NCI-H82 (cell line): ENCODE data around the gene POLD4.

Source experiments
- DNase-seq: peaks from one replicate; lab custom pipeline; 2025; lab: John Stamatoyannopoulos, UW

Gene POLD4

DNA sequence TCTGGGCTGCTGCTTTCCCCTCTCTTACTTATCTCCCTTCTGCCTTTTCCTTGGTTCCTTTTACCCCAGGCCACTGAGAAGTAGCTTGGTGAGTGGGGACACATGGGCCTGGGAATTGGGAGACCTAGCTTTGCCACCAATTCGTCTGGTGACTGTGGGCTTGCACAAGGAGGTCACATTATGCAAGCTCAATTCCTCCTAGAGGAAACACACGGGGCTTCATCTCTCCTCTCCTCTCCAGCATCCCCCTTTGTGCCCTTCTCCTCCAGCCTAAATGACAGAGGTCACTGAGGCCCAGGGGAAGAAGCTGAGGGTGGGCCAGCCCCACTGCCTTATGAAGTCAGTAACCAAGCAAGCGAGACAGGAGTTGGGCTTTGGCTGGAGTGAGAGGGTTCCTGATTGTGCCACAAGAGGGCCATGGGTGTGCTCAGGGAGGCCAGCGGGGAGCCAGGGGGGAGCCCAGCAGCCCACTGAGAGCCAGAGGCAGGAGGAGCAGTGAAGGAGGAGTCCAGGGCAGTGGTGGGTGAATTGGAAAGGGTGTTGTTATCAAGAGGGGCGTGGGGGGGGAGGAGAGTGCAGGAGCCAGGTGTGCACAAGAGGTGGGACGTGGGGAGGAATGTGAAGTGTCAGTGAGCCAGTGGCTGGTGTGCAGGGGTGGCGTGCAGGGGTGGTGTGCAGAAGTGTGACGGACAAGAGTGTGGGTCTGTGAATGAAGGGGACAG lies 18.0 kb upstream of the POLD4 start:
- DNase-seq: peak; percentile 37

DNA sequence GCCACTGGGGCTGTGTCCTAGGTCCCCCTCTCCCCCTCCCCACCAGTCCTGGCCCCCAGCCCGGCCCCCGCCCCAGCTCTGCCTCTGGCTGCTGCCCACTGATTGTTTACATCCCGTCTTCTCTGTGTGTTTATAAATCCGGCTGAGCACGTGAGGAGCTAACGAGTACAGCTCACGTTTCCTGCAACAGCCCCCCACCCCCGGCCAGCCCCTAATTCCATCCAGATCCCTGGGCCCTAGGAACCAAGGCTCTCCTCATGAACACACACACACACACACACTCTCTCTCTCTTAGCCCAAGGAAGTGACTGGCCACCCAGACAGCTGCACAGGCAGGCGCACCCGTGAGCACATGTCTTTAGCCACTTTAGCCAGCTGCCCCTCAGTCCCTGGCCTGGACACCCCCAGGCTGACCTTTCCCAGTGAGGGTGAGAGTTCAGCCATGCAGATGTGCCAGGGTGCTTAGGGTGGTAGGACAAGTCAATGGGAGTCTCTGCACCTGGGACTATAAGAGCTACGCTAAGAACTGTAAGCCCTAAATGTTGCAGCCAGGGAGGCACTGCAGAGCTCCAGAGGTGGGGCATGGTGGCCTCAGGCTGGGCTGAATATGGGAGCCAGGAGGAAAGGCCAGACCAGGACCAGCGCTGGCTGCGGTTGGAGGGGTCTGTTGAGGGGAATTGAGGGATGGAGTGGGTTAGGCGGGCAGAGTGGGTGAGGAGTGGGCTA lies 17.2 kb upstream of the POLD4 start:
- peak; percentile 27 for DNase-seq

DNA sequence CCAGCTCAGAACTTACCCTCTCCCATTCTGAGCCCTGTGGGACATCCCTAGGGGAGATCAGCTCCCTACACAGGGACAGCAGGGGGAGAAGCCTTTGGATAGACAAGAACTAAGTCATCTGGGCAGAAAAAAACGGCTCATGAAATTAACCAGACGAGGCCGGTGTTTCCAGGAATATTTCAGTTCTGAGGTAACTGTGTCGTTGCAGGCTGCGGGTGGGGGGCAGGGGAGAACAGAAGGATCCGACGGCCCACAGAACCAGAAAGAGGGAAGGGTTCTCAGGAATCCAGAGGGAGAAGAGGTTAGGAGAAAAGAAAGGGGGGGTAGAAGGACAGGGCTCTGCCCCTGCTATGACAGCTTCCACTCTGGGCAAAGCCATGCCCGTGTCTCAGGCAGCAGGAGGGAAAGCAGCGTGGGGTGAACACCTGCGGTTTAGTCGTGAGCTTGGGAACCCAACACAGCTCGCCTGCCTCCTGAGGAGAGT lies 16.5 kb upstream of the POLD4 start:
- no peak for DNase-seq

DNA sequence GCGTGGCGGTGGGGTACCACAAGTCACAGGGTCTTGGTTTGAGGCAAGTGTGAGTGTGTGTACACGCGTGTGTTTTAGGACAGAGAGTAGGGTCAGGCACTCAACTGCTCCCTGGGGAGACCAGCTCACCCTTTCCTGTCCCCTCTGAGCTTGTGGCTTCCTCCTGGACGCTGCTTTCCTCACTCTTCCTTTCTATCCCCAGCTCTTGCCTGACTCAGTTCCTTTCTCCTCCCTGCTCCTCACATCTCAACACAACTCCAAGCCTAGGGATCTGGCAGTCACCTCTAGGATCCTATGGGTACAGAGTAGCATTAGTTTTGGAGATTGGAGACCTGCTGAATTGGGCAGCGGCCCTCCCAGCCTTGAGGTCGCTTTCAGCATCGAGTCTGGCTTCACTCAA lies 15.9 kb upstream of the POLD4 start:
- no peak for DNase-seq

DNA sequence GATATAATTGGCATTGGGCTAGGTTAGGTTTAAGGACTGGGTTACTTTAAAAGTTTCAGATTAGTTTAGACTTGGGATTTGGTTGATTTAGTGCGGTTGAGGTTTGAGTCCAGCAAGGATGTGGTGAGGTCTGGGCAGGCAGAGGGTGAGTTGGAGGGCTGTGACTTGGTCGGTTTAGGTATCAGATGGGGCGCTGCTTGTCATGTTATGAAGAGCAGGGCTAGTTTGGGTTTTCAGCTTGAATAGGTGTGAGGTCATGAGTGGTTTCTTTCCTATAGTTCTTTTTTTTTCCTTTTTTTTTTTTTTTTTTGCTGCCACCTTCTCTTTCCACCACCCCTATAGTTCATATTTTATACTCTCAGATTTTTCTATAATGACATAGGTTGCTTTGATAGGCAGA lies 15.3 kb upstream of the POLD4 start:
- no peak for DNase-seq

DNA sequence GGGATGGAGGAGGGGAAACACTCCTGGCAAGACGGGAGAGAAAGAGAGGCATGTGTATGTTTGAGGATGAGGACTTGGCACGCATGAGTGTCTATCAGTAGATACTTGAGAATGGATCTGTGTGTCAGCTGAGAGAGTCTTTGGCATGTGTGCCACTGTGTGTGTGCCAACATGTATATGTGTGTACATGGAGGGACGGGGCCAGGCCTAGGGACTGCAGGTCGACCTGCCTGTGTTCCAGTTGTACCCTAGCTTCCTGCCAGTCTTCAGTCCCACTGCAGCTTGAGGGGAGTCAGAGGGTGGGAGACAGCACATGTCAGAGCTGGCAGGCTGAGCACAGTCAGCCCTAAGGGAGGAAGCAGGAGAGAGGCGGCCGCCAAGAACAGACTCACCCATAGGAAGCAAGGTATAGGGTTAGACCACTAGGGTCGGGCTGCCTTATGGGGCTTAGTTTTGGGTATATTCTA lies 14.4 kb upstream of the POLD4 start:
- no peak for DNase-seq

DNA sequence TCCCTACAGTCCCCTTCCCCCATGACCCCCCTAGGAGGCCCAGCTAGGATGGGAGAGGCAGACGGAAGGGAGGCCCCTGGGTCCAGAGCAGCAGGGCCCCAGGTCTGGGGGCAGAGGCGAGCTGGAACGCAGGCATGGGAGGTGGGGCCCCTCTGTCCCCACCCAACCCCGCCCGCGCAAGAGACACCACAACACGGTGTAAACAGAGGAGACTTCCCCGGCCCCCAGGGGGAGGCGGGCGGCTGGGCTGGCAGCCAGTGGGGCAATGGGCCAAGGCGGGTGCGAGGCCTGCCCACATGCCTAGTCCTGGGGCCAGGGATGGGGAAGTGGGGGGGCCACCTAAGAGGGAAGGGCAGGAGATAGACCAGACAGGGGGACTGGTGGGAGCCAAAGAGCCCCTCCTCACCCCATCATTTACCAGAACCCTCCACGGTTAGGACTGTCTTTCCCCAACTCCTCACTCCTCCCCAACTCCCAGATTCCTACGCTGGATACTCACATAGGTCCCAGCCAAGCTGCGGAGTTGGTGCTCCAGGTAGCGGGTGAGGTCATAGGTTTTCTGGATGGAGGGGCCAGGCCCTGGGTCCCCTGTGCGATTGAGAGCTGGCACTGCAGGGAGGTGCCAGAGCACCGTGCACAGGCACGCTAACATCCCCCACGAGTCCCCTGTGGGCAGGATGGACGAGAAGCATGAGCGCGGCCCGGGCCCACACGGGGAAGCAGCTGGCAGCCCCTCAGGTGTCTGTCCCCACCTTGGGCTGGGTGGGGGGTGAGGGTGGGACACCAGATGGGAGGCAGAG lies 13.8 kb upstream of the POLD4 start:
- DNase-seq: no peak

DNA sequence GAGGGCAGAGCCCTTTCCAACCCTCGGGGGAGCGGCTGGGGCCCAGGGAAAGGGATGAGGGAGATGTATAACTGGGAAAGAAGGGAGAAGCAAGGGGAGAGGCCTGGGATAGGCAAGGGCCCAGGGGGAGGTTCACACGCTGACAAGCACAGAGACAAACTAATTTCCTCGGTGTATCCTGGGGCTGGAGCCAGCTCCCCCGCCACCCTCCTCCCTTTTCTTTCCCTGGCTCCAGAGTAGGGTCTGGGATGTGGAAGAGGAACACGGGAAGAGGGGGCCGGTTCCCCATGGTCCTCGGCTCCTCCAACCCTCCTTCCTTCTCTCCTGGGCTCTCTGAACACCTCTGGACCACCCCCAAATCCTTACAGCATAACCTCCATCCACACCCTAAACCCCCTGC lies 13.2 kb upstream of the POLD4 start:
- DNase-seq: no peak

DNA sequence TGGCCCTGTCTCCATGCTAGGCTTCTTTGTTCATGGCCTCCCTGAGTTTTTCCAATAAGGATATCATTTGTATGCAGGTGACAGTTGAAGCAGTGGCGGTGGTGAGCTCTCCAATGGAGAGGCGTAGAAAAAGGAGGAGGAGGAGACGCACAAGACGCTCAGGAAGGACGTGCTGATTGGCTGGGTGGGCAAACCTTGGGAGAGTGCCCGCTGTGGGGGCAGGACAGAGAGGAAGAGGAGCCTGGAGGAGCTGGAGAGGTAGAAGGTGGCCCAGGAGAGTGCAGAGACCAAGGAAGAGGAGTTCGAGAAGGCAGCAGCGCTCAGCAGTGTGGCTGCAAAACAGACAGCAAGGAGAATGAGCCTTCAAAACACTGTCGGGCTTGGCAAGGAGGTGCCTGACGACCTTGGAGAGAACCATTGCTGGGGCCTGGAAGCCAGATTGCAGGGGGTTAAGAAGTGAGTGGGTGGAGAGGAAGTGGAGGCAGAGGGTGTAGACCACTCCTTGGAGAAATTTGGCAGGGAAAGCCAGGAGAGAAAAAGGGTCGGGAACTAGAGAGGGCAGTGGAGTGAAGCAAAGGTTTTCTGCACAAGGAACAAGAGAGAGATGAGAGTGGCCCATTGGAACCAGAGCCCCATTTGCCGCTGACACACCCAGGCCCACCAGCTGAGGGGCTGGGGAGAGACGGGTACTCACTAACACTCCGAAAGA lies 12.5 kb upstream of the POLD4 start:
- no peak for DNase-seq

DNA sequence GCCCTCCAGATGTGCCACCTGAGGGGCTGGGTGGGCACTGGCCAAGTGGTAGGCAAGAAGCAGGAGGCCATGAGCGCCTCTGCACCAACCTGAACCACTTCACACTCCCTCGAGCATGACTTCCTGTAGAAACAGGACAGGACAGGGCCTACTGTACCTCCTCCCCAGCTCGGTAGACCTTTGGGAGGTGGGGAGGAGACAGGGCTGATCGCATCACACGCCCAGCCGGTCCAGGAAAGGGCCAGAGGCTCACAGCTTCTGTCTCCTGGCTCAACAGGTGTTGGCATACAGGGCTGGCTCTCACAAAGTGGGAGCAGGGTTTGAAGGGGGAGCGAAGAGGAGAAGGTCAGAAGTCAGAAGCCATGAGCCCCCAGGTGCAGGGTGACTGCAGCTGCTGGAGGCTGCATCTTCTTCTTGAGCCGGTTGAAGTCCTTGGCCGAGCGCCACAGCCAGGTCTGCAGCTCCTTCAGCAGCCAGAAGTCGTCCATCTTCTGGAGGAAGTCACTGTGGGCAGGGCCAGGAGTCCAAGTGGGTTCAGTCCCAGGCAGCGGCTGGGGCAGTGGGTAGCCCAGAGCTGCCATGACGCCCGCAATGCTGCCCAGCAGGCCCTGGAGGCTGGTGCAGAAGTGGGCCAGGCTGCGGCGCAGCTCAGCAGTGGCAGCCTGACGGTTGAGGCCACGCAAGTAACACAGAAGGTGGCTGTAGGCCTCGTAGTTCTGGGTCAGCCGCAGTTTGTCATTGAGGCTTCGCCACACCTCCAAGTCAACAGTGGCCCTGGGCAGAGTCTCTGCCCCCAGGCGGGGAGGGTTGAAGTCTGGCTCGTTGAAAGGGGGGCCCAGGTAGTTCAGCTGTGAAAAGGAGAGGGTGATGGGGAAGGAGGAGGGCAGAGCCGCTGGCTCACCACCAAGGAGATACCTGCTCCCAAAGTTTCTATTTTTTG lies 11.7 kb upstream of the POLD4 start:
- no peak for DNase-seq

DNA sequence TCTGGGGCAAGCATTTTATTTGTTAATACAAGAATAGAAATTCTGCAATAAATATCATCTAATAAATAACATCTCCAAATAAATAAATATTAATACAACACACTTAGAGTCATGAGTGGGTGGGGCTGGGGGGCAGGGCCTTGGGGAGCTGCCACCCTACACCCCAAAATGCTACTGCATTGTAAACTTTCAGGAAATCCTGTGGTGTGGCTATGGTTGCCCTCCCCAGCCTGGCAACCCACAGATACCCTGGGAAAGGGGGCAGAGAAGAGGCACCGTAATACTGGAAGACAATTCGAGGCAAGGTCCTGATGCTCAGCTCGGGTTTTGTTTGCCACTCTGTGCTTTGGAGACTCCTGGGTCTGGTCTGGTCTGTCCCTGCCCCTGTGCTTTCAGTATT lies 10.8 kb upstream of the POLD4 start:
- DNase-seq: no peak

DNA sequence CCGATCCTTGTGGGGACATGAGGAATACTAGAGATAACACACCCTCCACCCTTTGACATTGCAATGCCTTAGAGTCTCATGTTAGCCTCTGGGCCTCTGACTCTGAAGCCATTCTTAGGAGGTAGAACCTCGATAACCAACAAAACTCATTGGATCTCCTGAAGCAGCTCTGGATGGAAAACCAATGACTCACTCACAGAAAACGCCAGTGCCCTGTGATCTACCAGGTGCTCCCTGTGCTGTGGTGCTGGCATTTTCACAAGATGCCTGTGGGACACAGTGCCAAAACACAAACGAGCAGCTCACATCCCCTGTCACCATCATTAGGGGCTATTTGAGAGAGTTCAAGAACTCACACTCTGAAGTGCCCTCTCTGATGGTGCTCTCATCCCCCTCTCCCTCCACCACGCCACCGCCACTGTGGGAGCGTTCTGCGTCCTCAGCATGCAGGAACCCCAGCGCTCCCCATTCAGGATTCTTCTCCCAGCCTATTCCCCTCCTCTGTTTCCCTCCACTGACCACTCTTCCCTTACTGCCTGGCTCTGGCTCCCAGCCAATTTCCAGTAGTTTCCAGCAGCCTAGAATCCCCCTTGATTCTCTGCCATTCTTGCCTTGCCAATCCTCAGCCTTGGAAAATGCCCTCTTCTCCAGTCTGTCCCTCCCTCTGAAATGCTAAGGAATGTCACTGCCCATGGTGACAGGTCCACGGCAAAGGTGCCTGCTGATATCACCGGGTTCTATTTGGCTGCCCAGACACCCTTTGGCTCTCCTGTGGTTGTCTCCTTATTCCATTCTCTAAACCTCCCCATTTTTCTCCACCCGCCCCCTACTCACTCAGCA lies 4.7 kb upstream of the POLD4 start:
- DNase-seq: no peak

DNA sequence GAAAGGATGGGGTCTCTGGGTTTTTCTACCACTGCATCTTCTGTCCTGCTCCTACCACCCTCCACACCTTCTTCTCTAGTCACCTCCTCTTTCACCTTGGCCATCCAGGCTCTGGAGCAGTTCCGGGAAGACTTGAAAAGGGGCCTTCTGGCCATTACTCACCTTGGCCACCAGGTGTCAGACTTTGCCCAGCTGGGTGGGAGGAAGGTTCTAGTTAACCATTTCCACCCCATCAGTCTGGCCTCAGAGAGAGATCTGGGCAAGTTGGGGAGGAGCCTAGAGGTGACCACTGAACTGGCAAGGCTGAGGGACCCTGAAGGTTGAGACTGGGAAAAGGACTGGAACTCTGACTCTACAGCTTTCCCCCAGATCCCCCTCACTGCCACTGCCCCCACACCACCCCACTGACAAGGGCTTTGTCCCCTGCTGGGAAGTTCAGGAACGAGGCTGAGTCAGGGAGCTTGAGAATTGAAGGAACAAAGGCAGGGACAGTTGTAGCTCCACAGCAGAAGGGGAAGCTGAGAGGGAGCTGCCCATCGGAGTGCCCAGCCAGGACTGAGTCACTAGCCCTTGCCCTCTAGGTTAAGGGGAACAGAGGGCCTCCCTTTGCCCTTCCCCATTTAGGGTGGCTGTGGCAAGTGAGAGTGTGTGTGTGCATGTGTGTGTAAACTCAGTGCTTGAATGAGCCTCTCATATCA lies 3.7 kb upstream of the POLD4 start:
- peak; percentile 83 for DNase-seq

DNA sequence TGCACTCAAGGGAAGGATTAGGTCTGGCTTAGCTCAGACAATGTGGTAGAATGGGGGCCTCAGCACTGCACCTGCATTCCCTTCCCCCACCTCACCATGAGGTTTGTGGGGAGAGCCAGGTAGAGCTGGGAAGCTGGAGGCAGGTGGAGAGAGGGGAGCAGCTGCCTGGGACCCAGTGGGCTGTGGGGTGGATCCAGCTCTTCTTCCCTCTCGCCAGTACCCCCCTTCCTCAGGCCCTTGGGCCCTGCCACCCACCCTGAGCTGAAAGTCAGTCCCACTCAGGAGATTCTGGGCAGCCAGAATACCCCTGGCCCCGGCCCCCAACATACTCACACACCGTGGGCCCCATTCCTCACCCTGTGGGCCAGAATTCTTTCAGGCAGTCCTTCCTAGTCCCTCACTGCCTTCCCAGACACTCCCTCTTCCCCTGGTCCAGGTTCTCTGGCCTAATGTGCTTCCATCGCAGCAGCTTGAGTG lies 3.1 kb upstream of the POLD4 start:
- peak; percentile 21 for DNase-seq

DNA sequence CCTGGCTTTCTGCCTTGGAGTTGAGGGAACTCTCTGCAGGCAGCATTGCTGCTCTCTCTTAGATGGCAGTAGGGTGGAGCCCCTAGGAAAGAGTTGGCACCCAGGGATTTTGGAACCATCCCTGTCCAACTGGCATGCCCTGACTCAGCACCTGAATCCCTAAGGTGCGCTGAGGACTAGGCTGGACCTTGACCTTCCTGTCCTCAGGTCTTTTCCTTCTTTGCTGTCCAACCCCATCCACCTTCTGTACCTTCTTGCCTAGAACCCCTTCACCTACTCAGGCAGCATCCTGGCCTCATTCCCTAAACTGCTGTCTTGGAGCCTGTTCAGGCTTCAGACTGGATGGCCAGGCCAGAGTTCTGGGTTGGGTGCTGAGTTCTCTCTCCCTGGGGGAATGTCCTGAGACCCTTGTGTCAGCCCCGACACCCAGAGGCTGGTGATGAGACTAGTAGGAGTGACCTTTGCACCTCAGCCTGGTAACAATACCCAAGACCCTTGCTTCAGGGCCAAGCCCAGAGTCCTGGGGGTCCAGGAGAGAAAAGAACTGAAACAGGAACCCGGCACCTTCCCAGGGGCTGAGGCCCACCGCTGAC lies 2.5 kb upstream of the POLD4 start:
- DNase-seq: no peak

DNA sequence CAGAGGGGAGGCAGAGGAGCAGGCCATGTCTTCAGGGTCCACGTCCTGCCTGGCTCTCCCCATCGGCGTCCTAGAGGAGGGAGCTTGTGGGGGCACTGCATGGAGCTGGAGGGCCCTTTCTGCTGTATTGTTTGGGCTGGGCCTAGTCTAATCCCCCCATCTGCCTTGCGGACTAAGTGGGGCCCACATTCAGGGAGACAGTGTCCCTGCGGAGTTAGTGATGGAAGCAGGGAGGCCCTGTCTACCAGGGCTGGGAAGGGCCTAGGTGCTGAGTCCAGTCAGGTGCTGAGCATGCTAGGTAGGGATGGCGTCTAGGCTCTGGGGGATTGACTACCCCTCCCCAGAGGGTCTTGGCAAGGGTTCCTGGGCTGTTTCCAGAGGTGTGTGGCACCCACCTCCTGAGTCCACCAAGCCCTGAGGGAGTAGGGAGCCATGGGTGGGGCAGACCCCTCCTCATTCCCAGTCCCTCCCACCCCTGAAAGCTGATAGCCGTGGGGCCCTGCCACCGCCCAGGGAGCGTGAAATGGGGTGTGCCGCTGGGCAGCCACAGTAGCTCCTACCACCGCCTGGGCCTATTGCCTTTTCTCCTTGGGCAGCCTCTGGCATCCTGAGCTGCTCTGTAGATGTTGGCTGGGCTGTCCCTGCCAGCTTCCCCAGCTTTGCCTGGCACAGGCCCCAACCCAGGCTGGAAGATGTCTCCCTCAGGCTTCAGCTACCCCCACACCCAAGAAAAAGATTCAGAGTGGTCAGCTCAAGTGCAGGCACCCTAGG lies 1.9 kb upstream of the POLD4 start:
- DNase-seq: peak; percentile 52

DNA sequence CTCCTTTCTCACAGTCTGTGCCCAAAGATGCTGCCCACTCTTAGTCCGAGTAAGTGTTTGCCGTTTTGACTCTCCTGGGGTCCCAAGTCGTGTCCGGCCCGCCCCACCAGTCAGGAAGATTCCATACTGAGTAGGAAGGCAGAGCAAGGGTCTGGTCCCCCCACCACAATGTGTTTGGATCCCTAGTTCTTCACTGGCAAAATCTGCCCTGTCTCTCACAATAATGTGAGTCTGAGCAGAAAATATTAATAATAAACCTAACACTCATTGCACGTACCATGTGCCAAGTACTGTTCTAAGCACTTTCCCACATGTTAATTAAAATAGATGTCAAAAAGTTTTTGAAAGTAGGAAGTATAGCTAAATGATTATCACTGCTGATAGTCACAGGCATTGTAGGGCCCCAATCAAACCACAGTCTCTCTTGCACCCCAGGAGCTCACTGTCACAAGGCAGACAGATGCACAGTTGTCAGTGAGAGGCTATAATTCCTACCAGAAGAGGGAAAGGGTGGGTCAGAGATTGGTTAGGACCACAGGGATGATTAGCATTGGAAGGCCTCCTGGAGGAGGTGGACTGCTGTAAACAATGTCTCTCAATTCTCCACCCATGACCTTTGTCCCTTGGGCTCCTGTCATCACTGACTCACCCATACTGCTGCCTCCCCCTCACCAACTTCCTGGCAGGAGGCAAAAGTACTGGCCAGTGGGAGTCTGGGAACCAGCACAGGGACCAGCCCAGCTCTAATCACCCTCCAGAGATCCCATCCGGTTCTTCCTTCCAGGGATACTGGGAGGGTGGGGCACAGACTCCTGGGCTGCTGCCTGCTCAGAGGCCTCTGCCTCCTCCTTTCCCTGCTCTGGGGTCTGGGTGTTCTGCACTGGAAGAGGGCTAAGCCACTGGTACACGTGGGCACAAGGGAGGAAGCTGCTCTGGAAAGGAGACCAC lies 1.0 kb upstream of the POLD4 start:
- peak; percentile 60 for DNase-seq
